ENCODE measurements around the gene SHKBP1. TPM values are rescaled to one million over a fixed set of nuclear protein-coding genes. Genes with fewer than 3 reads are reported as not detected.

SHKBP1 gene
- total RNA-seq, 1 experiment from 2014 or later = 92.9 TPM

- no peaks in the 10 kb centered on the region for H3K79me2 ChIP-seq (ENCODE audit: insufficient read depth, low read length)
- no peak overlapping the region for H3K18ac ChIP-seq (ENCODE audit: insufficient read length, low read depth, low read length)
- no peaks in the 10 kb centered on the region for H4K20me1 ChIP-seq (ENCODE audit: control insufficient read depth, insufficient read depth, insufficient read length)
- H4K5ac ChIP-seq (ENCODE audit: insufficient read length, low read depth, low read length) = no peak overlapping the region
- Mint-ChIP-seq H3K27me3 (ENCODE audit: low read depth) (peaks cover 66% of the 10 kb centered on the region), H3K4me3 (peak overlapping the region; percentile 3 to 78; a peak in 4 of 5 replicates), H3K36me3 (ENCODE audit: insufficient read depth in 1 of 3, low read depth in 3 of 3) (peaks cover 2 to 7% (median 6%) of the 10 kb centered on the region in 3 experiments; a peak in 6 of 7 replicates), H3K9me3 (no peaks in the 10 kb centered on the region; a peak in 1 of 5 replicates), H3K4me1 (peaks cover 37 to 65% of the 10 kb centered on the region in 2 experiments), H3K27ac (peak overlapping the region in 1 of 3 experiments; percentile 30; a peak in 2 of 7 replicates)
- TF ChIP-seq, protein P1, sequence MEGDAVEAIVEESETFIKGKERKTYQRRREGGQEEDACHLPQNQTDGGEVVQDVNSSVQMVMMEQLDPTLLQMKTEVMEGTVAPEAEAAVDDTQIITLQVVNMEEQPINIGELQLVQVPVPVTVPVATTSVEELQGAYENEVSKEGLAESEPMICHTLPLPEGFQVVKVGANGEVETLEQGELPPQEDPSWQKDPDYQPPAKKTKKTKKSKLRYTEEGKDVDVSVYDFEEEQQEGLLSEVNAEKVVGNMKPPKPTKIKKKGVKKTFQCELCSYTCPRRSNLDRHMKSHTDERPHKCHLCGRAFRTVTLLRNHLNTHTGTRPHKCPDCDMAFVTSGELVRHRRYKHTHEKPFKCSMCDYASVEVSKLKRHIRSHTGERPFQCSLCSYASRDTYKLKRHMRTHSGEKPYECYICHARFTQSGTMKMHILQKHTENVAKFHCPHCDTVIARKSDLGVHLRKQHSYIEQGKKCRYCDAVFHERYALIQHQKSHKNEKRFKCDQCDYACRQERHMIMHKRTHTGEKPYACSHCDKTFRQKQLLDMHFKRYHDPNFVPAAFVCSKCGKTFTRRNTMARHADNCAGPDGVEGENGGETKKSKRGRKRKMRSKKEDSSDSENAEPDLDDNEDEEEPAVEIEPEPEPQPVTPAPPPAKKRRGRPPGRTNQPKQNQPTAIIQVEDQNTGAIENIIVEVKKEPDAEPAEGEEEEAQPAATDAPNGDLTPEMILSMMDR (conservative IDR thresholded peaks at IDR 0.05) = no peak; the same call in 2 of the 3 replicates
- no peak overlapping the region for H3K27ac ChIP-seq (ENCODE audit: insufficient read length, low read depth, low read length)
- no peak overlapping the region for H3K23ac ChIP-seq (ENCODE audit: insufficient read length, low read depth, low read length)
- no peak overlapping the region for H2BK5ac ChIP-seq (ENCODE audit: insufficient read length, low read length)
- no peak overlapping the region for H3T11ph ChIP-seq (ENCODE audit: low read length)
- peaks cover 14% of the 10 kb centered on the region for H3K23me2 ChIP-seq (ENCODE audit: insufficient read length, low read depth, low read length, poor library complexity, severe bottlenecking)
- H2BK120ac ChIP-seq (ENCODE audit: low read depth, low read length, poor library complexity, severe bottlenecking) = no peak overlapping the region
- H4K91ac ChIP-seq (ENCODE audit: insufficient read length, low read depth, low read length) = no peak overlapping the region
- H3K4me2 ChIP-seq (ENCODE audit: insufficient read depth, insufficient read length, low read length) = no peak overlapping the region
- H2BK12ac ChIP-seq (ENCODE audit: insufficient read length, low read depth, low read length) = no peak overlapping the region
- no peak overlapping the region for H3K9ac ChIP-seq (ENCODE audit: extremely low read depth, insufficient read length, low read length)
- no peak overlapping the region for H3K14ac ChIP-seq (ENCODE audit: insufficient read depth, low read length)
- no peak overlapping the region for H2AK5ac ChIP-seq (ENCODE audit: insufficient read length, low read length)
- H3K9me3 ChIP-seq (ENCODE audit: control insufficient read depth, low read depth, low read length) = no peaks in the 10 kb centered on the region
- H2BK15ac ChIP-seq (ENCODE audit: low read depth, low read length) = no peak overlapping the region
- WGBS (ENCODE audit: extremely low coverage, insufficient read length, low lambda C conversion rate) = no CpG with 5 or more reads among the region's 18 CpGs
- DNase-seq = peak; percentile 100
- H3K4ac ChIP-seq (ENCODE audit: low read depth, low read length) = no peak overlapping the region
- peaks cover 10% of the 10 kb centered on the region; the same call in 1 of the 2 replicates for H3K27me3 ChIP-seq (ENCODE audit: insufficient read depth, low read length)
- no peak overlapping the region for H4K8ac ChIP-seq (replicated peaks; ENCODE audit: insufficient read length, low read depth, low read length)
- no peaks in the 10 kb centered on the region for H3K79me1 ChIP-seq (ENCODE audit: insufficient read depth, low read depth, low read length, poor library complexity, severe bottlenecking)
- no peak overlapping the region for H3K56ac ChIP-seq (ENCODE audit: insufficient read length, low read depth, low read length)
- H2BK20ac ChIP-seq (ENCODE audit: low read depth, low read length, poor library complexity, severe bottlenecking) = no peak overlapping the region
- peaks cover 4% of the 10 kb centered on the region for H3K4me1 ChIP-seq (ENCODE audit: insufficient read depth, low read length)
- H2AFZ ChIP-seq (ENCODE audit: low read length) = no peak overlapping the region
Measured at GRCh38 chr19:40604171-40604646, 27.5 kb downstream of the SHKBP1 start.
